GM23248 (cell line): ENCODE results near the gene DBH. TPM values are rescaled to one million over a fixed set of nuclear protein-coding genes. Genes with fewer than 3 reads are reported as not detected.

Source experiments
- DNase-seq: peaks from one replicate; pipeline ENCODE4 v3.0.0-alpha.2; 2015
- H2AFZ ChIP-seq: fragments of 200-600 bp; sonication (generic); 2 replicates; pipeline ENCODE4 v1.6.1; 2016; ENCODE audit warnings: antibody characterized with exemption
- H3F3A ChIP-seq: fragments of 200-600 bp; sonication (generic); 2 replicates; pipeline ENCODE4 v1.6.1; 2016; ENCODE audit warnings: mild to moderate bottlenecking, antibody characterized with exemption, mixed run types; ENCODE audit not compliant: insufficient read depth
- H3K27ac ChIP-seq: fragments of 200-600 bp; sonication (generic); 2 replicates; pipeline ENCODE4 v1.5.1; 2016; ENCODE audit warnings: mild to moderate bottlenecking
- H3K27me3 ChIP-seq: fragments of 200-600 bp; sonication (generic); replicated peaks from 2 replicates; pipeline ENCODE4 v1.6.1; 2016; ENCODE audit warnings: mild to moderate bottlenecking; ENCODE audit not compliant: insufficient read depth
- H3K36me3 ChIP-seq: fragments of 200-600 bp; sonication (generic); 2 replicates; pipeline ENCODE4 v1.6.1; 2016; ENCODE audit warnings: low read depth, mild to moderate bottlenecking
- H3K4me1 ChIP-seq: fragments of 200-600 bp; sonication (generic); 2 replicates; pipeline ENCODE4 v1.6.1; 2016; ENCODE audit warnings: mild to moderate bottlenecking; ENCODE audit not compliant: insufficient read depth
- H3K4me2 ChIP-seq: fragments of 200-600 bp; sonication (generic); one replicate; pipeline ENCODE4 v1.6.1; 2016; ENCODE audit warnings: mild to moderate bottlenecking; ENCODE audit not compliant: unreplicated experiment
- H3K4me3 ChIP-seq: fragments of 200-600 bp; sonication (generic); 2 replicates; pipeline ENCODE4 v1.5.1; 2016; ENCODE audit warnings: mild to moderate bottlenecking
- H3K79me2 ChIP-seq: fragments of 200-600 bp; sonication (generic); 2 replicates; pipeline ENCODE4 v1.6.1; 2016; ENCODE audit warnings: mild to moderate bottlenecking; ENCODE audit not compliant: insufficient read depth
- H3K9ac ChIP-seq: fragments of 200-600 bp; sonication (generic); 2 replicates; pipeline ENCODE4 v1.6.1; 2016; ENCODE audit warnings: mild to moderate bottlenecking
- H3K9me2 ChIP-seq: fragments of 200-600 bp; sonication (generic); 2 replicates; pipeline ENCODE4 v1.6.1; 2016; ENCODE audit warnings: mixed run types, mild to moderate bottlenecking, moderate library complexity; ENCODE audit not compliant: insufficient read depth
- H3K9me3 ChIP-seq: fragments of 200-600 bp; sonication (generic); one replicate; pipeline ENCODE4 v1.6.1; 2017; ENCODE audit warnings: low read depth
- H4K20me1 ChIP-seq: fragments of 200-600 bp; sonication (generic); 2 replicates; pipeline ENCODE4 v1.6.0; 2016; ENCODE audit not compliant: insufficient read depth
- EZH2 ChIP-seq: fragments of 200-600 bp; sonication (generic); IDR thresholded peaks from 2 replicates; pipeline ENCODE4 v1.6.1; 2018; ENCODE audit warnings: antibody characterized with exemption, mild to moderate bottlenecking; ENCODE audit not compliant: insufficient read depth, poor library complexity, severe bottlenecking
- EZH2phosphoT487 ChIP-seq: fragments of 200-600 bp; sonication (generic); IDR thresholded peaks from 2 replicates; pipeline ENCODE4 v1.6.1; 2018; ENCODE audit warnings: antibody characterized with exemption, moderate library complexity, mild to moderate bottlenecking, low read depth; ENCODE audit not compliant: insufficient read depth
- WGBS, 2 experiments: methylation state at CpG; one replicate each; pipeline ENCODE4 v1.1.6; 2015 to 2017; ENCODE audit warnings: low lambda C conversion rate in 2 of 2, low coverage in 1 of 2; ENCODE audit errors: missing lambda C conversion rate in 2 of 2; 5-methylcytosine and 5-hydroxymethylcytosine counted together
- in situ Hi-C: fragments of 300-500 bp; cut with MboI; formaldehyde crosslinking; loops from 2 replicates; pipeline ENCODE4 v1.15.0; 2020
- polyA plus RNA-seq: library from polyadenylated mRNA; unstranded; fragments of >200 nt; fragmentation: Nextera tagmentation; extraction: Ambion mirVana; gene quantifications from 2 replicates; pipeline ENCODE4 v1.2.1, GENCODE V29; 2016
- total RNA-seq: library from RNA; depleted of rRNA; stranded (reverse); fragments of >200 nt; shearing (Covaris generic); gene quantifications from 2 replicates; pipeline ENCODE4 v1.2.3, GENCODE V29; 2014

DBH gene
- total and polyA plus RNA-seq, 2 experiments from 2014 or later: not detected

DNA sequence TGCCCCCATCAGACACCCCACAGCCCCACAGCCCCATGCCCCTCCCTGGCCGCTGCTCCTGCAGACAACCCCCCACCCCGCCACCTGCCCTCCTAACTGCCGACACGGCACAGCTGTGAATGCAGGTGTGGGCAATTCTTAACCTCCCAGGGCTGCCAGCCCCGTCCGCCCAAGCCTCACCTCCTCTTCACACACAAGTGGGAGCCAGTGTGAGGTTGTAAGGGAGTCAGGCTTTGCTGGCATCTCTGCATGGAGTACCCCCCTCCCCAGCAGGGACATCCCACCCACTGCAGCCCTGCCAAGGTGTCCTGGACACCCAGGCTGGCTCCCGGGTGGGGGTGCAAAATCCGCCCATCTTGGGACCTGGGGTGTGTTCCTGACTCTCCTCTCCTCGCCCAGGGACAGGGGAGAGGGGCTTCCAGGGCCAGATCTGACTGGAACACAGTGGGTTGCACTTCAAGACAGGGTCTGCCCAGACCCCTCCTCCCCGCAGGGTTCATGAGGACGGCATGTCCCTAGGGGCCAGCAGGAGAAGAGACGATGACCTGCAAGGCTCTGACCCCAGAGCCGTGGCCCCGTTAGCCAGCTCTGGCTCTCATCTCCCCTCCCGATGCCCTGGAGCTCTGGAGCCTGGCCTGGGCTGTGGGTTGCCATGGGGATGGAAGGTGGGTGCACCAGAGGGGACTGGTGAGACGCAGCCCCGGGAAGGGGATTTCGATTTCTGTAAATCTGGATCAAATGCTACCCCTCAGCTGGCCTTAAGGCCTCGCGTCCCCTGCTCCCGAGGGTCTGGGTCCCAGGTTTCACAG, 67.6 kb downstream of the DBH start:
- Histone ChIP-seq H3K27ac (no peak overlapping the region), H3K79me2 (no peaks in the 10 kb centered on the region), H3K27me3 (peaks cover 22% of the 10 kb centered on the region), H3K4me3 (no peak overlapping the region), H3K9me2 (no peaks in the 10 kb centered on the region), H3F3A (no peaks in the 10 kb centered on the region), H4K20me1 (no peaks in the 10 kb centered on the region), H3K9ac (no peak overlapping the region), H2AFZ (no peak overlapping the region), H3K4me1 (no peaks in the 10 kb centered on the region), H3K36me3 (no peaks in the 10 kb centered on the region), H3K9me3 (no peaks in the 10 kb centered on the region), H3K4me2 (no peak overlapping the region)
- DNase-seq: no peak
- in situ Hi-C loops: no loop called here
- TF ChIP-seq EZH2phosphoT487 (no peak), EZH2 (no peak)
- 58 to 61% methylated on average over 20 of the region's 21 CpGs for WGBS, 2 experiments

DNA sequence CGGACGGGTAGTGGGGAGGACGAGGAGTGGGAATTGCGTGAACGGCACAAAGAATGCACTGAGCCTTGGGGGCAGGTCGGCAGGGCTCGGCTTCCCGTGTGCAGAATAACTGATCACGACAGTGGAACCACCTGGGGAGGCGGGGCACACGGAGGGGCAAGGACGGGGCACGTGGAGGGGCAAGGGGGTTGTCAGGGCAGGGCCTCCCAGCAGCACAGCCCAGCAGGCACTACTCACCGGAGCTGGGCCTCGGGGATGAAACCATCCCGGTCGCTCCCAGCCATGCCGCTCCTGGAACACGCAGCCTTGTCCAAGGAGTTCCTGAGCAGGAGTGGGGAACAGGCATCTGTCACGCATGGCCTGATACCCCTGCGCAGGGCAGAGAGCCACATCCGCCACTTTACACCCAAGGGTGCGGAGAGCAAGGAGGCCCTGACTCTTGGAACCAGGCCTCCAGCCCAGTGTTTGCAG, 68.6 kb downstream of the DBH start:
- H3K9me2 ChIP-seq: no peaks in the 10 kb centered on the region
- peaks cover 22% of the 10 kb centered on the region for H3K27me3 ChIP-seq
- no peak for TF ChIP-seq EZH2phosphoT487
- no peak for TF ChIP-seq EZH2
- no peak overlapping the region for H3K9ac ChIP-seq
- DNase-seq: no peak
- no peaks in the 10 kb centered on the region for H3F3A ChIP-seq
- H3K4me1 ChIP-seq: no peaks in the 10 kb centered on the region
- H3K9me3 ChIP-seq: no peaks in the 10 kb centered on the region
- no peaks in the 10 kb centered on the region for H4K20me1 ChIP-seq
- H3K4me3 ChIP-seq: no peak overlapping the region
- H3K27ac ChIP-seq: no peak overlapping the region
- 82 to 87% methylated on average over 19 to 21 of the region's 23 CpGs for WGBS, 2 experiments
- H3K36me3 ChIP-seq: no peaks in the 10 kb centered on the region
- in situ Hi-C loops: no loop called here
- no peak overlapping the region for H2AFZ ChIP-seq
- no peaks in the 10 kb centered on the region for H3K79me2 ChIP-seq
- no peak overlapping the region for H3K4me2 ChIP-seq

DNA sequence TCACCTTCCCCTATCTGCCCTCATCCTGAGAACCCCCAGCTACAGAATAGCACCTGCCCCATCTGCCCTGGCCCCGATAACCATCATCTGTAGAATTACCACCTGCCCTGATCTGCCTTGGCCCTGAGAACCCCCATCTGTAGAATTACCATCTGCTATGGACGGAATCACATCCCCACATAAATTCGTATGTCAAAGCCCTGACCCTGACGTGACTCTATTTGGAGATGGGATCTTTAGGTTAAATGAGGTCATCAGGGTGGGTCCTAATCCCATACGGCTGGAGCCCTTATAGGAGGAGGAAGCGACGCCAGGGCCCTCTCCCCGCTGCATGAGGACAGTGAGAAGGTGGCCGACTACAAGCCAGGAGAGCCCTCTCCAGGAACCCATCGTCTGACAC, 69.4 kb downstream of the DBH start:
- TF ChIP-seq EZH2phosphoT487 (no peak), EZH2 (no peak)
- no peaks in the 10 kb centered on the region for H3K79me2 ChIP-seq
- in situ Hi-C loops: no loop called here
- WGBS, 2 experiments: 72 to 73% methylated on average over 10 of the region's 10 CpGs
- no peaks in the 10 kb centered on the region for H3K9me3 ChIP-seq
- no peak for DNase-seq
- H3K4me1 ChIP-seq: no peaks in the 10 kb centered on the region
- no peaks in the 10 kb centered on the region for H3K9me2 ChIP-seq
- no peak overlapping the region for H3K9ac ChIP-seq
- H3K4me3 ChIP-seq: no peak overlapping the region
- H3K27me3 ChIP-seq: peaks cover 19% of the 10 kb centered on the region
- no peak overlapping the region for H3K27ac ChIP-seq
- H3K4me2 ChIP-seq: no peak overlapping the region
- no peak overlapping the region for H2AFZ ChIP-seq
- H4K20me1 ChIP-seq: no peaks in the 10 kb centered on the region
- H3K36me3 ChIP-seq: no peaks in the 10 kb centered on the region
- no peaks in the 10 kb centered on the region for H3F3A ChIP-seq

DNA sequence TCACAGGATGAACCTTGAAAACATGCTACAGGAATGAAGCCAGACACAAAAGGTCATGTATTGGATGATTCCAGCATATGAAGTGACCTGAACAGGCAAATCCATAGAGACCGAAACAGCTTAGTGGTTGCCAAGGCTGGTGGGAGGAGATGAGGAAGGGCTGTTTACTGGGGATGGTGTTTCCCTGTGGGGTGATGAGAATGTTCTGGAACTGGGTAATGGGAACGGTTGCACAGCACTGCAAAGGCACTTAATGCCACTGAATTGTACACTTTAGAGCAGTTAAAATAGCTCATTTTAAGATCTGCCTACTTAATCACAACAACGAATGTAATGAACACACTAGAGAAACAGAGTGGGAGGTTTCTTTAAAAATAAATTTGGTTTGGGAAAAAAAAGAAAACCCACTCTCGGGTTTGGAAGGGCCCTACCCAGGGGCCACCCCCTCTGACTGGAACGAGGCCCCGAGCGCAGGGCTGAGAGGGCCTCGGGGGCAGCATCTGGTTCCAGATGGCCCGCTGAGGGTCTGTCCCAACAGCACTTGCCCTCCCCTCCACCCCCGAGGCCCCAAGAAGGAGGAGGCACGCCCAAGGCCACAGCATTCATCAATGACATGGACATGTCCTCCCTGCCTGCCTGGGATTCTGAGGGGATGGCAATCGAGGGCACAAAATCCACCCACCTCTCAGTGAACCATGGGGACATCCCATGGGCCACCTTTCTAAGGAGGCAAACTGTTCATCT, 70.3 kb downstream of the DBH start:
- in situ Hi-C loops: no loop called here
- Histone ChIP-seq H3K36me3 (no peaks in the 10 kb centered on the region), H3K4me3 (no peak overlapping the region), H3K27ac (no peak overlapping the region), H3K4me1 (no peaks in the 10 kb centered on the region), H3K27me3 (peaks cover 10% of the 10 kb centered on the region), H2AFZ (no peak overlapping the region), H3K9me3 (no peaks in the 10 kb centered on the region), H4K20me1 (no peaks in the 10 kb centered on the region), H3K9me2 (no peaks in the 10 kb centered on the region), H3K79me2 (no peaks in the 10 kb centered on the region), H3K9ac (no peak overlapping the region), H3K4me2 (no peak overlapping the region), H3F3A (no peaks in the 10 kb centered on the region)
- 51 to 52% methylated on average over 12 of the region's 12 CpGs for WGBS, 2 experiments
- TF ChIP-seq EZH2 (no peak), EZH2phosphoT487 (no peak)
- no peak for DNase-seq
